Endometrial microvascular endothelial cells (primary cell): ENCODE measurements around the gene IGFL3. TPM values are rescaled to one million over a fixed set of nuclear protein-coding genes. Genes with fewer than 3 reads are reported as not detected.
"Not testable (repeated sequence)": the region's sequence is repeated elsewhere in the genome, so short reads cannot be mapped to it uniquely, and the experiment has no call there.

ENCODE experiments used
- in situ Hi-C: cut with HindIII; loops from 2 replicates; pipeline ENCODE4 v1.10.0; 2017; ENCODE audit warnings: low sequenced_read_pairs, low pct_unique_long_range_greater_than_20kb; ENCODE audit errors: inconsistent ontology term
- total RNA-seq: library from RNA; depleted of rRNA; stranded (reverse); fragments of >200 nt; gene quantifications from one replicate; pipeline ENCODE4 v1.2.3, GENCODE V29; 2015; ENCODE audit errors: inconsistent ontology term

The IGFL3 gene
- not detected for total RNA-seq

GRCh38 chr19:46124638-46125115 is at the start of gene IGFL3:
Gene IGFL3 (minus strand): TSS chr19:46124688. CDS start chr19:46124649, 39 bp downstream.
- in situ Hi-C loops, result no loop called here

GRCh38 chr19:46173886-46174480 is 49.5 kb upstream of the IGFL3 start:
- in situ Hi-C loops, result no loop called here

GRCh38 chr19:46162731-46163130 is 38.2 kb upstream of the IGFL3 start:
- in situ Hi-C loops, result no loop called here

DNA sequence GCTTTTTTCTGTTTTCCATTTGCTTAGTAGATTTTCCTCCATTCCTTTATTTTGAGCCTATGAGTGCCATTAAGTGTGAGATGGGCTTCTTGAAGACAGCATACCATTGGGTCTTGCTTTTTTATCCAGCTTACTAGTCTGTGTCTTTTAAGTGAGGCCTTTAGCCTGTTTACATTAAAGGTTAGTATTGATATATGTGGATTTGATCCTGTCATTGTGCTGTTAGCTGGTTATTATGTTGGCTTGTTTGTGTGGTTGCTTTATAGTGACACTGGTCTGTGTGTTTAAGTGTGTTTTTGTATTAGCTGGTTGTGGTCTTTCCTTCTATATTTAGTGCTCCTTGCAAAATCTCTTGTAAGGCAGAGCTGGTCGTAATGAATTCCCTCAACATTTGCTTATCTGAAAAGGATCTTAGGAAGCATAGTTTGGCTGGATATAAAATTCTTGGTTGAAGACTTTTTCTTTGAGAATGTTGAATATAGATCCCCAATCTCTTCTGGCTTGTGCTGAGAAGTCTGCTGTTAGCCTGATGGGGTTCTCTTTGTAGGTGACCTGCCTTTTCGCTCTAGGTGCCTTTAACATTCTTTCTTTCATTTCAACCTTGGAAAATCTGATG is 37.3 kb upstream of the IGFL3 start:
- in situ Hi-C loops, result not testable (repeated sequence)

GRCh38 chr19:46160233-46160775 is 35.8 kb upstream of the IGFL3 start:
- in situ Hi-C loops, result no loop called here

DNA sequence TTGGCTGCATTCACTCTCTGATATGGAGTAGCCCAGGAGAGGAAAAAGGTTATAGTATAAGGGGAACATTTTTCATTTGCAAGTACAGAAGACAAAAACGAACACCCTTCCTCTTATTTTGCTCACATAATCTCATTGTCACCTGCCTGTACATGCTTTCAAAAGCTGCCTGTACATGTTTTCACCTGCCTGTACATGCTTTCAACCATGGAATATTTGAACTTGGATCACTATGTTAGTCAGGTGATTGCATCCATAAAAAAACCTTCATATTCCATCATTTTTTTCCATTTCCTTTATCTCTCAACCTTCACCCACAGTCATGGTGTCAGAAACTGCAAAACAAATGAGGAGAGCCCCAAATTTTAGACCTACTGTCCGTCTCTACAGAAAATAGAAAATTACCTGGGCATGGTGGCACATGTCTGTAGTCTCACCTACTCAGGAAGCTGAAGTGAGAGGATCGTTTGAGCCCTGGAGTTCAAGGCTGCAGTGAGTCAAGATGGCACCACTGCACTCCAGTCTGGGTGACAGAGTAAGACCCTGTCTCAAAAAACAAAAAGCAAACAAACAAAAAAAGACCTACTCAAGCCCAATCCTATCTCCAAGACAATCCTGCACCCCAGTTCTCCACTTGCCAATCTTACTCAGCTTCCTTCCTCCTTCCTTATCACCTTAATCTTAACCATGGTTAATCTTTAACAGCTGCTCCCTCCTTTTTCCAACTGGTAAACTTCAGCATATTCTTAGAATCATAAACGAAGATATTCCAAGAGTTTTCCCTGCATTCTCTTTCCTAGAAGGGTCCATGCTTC is 35.1 kb upstream of the IGFL3 start:
- in situ Hi-C loops, result no loop called here

DNA sequence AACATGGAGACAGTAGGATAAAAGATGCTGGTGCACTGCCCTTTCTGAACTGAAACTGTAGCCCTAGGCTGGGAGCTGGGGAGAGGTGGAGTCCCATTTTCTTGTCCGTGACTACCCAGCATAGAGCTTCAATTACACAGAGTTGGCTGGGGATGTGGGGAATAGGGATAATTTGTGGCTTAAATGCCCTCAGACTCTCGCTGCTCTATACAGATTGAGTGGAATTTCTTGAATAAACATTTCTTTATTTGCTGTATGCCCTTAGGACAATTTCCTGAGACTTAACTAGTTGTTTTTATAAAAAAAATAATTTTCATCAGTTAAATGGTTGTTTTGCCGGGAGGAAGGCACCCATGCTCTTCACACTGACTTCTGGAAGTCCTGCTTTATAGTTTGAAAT is 30.7 kb upstream of the IGFL3 start:
- in situ Hi-C loops, result no loop called here

DNA sequence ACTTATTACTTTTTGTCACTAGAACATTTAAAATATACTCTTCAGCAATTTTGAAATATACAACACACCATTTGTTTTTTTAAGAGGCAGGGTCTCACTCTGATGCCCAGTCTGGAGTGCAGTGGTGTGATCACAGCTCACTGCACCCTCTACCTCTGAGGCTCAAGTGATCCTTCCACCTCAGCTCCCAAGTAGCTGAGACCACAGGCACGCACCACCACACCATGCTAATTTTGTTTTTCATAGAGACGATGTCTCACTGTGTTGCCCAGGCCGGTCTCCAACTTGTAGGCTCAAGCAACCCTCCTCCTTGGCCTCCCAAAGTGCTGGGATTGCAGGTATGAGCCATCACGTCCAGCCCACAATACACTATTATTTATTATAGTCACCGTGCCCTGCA is 26.1 kb upstream of the IGFL3 start:
- in situ Hi-C loops, result no loop called here

DNA sequence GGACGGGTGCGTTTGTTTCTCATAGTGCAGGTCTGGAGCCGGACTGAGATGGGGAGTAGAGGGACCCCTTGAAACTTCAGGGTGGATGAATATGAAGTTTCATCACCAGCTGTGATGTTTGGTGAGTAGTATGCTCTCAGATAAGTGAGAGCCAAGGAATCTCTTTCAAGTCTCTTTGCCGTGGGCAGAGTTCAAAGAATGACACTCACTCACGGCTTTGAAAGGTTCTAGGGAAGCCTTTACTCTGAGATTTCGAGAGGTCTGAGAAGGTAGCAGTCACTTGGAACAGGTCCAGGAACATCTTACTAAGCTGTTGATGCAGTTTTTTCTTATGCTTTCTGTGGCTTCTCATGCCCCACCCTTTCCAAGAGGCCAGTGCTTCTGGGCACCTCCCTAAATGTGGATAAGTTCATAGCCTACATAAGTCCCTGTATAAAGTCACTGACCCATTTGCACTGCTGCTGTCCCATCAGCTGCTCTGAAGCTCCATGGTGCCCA is 23.4 kb upstream of the IGFL3 start, which contains the start of gene IGFL2:
IGFL2 (plus strand) TSS at position 448 of the 498 bp plus-strand sequence; CDS start at position 489, 41 bp downstream.
- in situ Hi-C loops, result no loop called here

GRCh38 chr19:46147166-46147740 is 22.8 kb upstream of the IGFL3 start:
- in situ Hi-C loops, result no loop called here

- in situ Hi-C loops, result no loop called here
Measured at GRCh38 chr19:46144756-46145155, 20.3 kb upstream of the IGFL3 start.

DNA sequence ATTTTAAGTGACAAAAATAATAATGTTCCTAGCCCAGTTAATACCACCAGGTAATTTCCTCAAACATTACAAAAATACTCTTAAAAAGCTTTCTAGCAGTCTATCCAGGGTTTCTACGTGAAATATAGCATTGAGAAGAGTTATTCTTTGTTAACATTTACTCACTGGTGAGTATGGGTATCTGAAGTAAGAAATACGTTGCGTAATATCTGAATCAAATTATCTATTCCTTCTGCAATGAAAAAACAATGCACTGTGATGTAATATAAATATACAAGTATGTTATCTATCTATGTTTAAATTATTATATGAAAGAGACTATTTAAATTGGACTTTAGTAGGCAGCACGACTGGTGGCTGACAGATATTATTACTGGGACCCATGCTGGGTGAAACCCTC is 17.8 kb upstream of the IGFL3 start:
- in situ Hi-C loops, result no loop called here

DNA sequence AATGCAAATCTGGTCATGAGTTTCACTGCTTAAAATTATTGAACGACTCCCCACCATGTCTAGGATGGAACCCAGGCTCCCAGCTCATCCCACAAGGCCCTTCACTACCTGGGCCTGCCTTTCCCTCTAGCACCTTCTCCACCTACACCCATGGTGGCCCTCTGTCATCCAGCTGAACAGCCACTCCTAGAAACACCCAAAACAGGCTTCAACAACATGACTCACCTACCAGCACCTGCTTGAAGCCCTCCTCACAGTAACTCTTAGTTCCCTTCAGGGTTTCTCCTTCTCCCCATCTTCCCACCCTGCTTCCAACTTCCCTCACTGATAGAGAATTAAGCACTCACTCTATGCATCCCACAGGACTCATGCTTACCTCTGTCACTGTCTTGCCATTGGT is 16.9 kb upstream of the IGFL3 start:
- in situ Hi-C loops, result no loop called here

DNA sequence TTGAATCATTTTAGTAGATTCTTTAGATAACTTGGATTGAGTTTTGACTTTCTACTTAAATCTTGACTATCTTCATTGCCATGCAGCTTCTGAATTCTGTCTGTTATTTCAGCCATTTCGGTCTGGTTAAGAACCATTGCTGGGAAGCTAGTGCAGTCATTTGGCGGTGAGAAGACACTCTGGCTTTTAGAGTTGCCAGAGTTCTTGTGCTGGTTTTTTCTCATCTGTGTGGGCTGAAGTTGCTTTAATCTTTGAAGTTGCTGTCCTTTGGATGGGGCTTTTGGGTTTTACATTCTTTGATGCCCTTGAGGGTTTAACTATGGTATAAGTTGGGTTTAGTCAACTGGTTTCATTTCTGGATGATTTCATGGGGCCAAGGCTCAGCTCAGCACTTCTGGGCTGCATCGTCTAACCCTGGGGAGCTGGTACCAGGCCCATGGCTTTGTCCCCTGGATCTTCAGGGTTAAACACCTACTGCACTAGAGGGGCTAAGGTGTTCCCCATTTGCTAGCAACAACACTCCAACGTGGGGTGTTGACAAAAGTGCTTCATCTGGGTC is 13.5 kb upstream of the IGFL3 start:
- in situ Hi-C loops, result no loop called here

DNA sequence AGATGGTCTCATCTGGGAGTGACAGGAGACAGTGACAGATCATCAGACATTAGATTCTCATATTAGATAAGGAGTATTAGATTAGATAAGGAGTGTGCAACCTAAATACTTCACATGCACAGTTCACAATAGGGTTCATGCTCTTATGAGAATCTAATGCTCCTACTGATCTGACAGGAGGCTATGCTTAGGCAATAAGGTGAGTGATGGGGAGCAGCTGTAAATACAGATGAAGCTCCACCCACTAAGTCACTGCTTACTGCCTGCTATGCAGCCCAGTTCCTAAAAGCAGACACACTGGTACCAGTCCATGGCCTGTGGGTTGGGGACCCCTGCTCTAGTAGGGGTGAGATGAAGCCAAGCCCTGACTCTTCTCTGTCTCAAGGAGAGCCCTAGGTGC is 10.0 kb upstream of the IGFL3 start:
- in situ Hi-C loops, result no loop called here

DNA sequence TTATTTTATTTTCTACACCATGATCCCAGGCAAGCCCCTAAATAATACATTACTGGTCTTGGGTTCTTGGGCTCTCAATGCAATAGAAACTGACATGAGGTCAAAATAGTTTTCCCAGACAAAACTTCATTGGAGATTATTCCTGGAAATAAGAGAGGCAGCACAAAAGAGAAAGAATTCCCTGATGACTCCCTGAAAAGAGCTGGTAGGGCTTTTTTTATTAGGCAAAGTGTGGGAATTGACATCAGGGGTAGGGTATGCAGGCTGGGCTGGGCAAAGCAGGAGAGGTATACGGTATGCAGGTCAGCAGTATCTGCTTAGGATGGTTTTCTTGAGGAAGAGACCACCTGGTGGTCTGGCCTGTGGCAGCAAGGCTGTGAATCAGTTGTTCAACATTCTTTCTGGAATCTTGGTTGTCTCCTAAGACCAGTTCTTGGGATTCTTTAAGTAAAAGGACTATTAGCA is 9.3 kb upstream of the IGFL3 start:
- in situ Hi-C loops, result no loop called here

- in situ Hi-C loops, result no loop called here
Measured at GRCh38 chr19:46133101-46133627, 8.7 kb upstream of the IGFL3 start.

- in situ Hi-C loops, result no loop called here
Measured at GRCh38 chr19:46132508-46133100, 8.1 kb upstream of the IGFL3 start.
